Measurements from ENCODE around the gene RSRC1.
"Not testable (repeated sequence)": the region's sequence is repeated elsewhere in the genome, so short reads cannot be mapped to it uniquely, and the experiment has no call there.

Gene RSRC1

DNA sequence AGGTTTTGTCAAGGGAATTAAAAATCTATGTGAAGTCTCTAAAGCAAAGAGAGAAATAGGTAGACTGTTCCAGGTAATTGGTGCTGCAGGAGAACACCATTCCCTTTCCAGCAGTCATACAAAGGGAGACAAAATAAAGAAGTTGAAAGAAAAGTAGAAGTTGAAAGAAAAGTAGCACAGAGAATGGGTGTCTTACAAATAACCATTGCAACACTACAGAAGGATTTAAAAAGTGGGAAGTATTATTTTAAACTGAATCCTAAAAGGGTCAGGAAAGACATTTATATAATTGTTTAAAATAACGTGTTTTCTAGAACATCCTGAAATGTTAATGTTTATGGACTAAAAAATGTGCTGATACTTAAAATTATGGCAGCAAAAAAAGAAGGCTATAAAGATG is 223.8 kb downstream of the RSRC1 start:
- DNase-seq, result no peak

DNA sequence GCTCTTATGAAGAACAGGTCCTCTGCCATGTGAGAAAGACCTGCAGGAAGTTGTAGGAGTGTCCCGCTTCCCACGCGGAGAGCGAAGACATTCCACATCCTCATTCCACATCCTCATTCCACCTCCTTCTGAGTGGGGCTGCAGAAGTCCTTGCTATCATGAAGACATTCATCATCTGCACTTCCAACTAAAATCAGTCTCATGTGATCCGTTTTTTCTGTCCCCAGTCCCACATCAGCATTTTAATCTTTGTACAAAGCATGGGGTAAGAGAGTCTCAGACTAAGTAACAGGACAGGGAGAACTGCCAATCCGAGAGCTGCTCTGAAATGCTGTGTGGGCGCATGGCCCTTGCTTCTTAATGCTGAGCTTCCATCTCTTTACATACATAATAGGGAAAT is 227.2 kb downstream of the RSRC1 start:
- DNase-seq, result no peak

DNA sequence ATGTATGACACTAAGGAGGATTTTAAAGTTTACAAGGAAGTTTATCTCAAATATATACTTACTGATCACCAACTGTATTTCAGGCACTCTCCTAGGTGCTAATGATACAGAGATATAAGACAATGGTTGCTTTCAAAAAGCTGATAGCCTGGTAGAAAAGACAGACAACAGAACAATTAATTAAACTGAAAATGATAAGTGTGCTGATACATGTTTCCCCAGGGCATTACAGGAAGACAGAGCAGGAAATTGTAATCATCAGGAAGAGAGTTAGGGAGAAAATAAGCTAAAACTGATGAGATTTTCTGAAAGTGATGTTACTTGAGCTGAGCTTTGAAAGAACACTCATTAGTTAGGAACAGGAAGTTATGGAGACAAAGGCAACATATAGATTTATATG is 229.7 kb downstream of the RSRC1 start:
- DNase-seq, result no peak

DNA sequence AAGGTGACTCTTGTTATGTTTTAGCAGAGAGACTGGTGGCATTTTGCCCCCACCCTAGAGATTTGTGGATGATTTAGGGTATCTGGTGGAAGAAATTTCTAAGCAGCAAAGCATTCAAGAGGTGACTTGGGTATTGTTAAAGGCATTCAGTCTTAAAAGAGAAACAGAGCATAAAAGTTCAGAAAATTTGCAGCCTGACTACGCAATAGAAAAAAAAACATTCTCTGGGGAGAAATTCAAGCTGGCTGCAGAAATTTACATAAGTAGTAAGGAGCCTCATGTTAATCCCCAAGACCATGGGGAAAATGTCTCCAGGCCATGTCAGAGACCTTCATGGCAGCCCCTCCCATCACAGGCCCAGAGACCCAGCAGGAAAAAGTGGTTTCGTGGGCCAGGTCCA is 231.1 kb downstream of the RSRC1 start:
- not testable (repeated sequence) for DNase-seq

DNA sequence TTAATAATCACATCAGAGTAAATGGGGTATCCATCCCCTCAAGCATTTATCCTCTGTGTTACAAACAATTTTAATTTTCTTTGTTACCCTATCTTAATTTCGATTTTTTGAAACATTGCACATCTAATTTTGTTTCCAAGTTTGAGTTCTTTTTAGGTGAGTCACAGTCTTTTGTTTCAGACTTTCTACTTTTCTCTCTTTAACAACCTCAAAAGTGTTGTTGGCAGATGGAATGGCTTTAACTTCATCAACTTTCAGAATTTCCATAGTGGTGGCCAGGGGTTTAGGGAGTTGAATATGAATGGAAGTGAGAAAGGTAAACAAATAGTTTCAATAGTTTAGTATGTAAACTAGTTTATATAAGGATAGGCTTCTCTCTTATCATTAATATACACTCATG is 238.1 kb downstream of the RSRC1 start:
- DNase-seq, result no peak

DNA sequence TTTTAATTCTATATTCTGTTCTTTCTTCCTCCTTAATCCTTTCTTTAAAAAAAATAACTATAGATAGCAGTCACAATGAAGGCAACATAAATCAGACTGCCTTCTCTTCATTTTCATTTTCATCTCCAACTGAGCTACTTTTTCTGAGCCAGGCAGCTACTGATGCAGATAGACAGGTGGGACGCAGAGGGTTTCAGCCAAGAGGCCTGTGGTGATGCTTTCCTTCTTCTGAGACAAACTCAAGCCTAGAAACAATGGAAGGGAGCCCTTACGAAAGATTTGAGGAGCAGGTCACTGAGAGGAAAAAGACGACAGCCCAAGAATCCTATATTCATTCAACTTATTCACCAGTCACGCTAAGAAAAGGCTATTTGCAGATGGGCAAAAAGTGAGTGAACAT is 241.1 kb downstream of the RSRC1 start:
- no peak for DNase-seq

DNA sequence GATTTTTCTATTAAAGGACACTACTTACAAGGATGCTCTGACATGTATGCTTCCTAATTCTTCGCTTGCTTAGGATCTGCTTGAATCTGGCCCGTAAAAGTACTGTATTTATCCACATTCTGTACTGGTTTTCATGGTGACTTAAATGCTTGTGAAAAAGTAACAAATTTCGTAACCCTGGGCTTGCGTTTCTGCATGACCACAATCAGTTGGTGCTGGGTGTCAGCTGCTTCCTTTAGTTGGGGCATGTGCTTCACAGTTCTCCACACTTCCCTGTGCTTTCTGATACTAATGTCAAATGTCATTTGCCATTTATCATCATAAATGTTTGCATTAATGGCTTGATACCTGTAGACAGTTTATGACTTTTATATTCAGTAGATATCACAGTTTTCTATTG is 242.7 kb downstream of the RSRC1 start:
- DNase-seq, result no peak

DNA sequence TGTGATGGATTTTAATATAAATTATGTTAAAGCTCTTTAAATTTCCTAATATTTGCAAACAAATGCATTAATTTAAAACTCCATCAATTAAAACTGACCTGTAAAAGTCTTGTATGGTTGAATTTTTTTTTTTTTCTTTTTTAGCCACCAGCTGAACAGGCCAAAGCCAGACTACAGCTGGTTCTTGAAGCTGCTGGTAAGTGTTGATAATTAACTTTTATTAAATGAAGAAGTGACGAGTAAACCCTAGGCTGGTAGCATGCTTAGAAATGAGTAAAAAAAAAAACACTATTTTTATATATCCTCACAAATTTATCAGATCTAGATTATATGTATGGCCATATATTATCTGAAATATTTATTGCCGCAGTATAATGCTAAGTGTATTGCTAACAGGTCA is 244.8 kb downstream of the RSRC1 start:
- DNase-seq, result no peak

DNA sequence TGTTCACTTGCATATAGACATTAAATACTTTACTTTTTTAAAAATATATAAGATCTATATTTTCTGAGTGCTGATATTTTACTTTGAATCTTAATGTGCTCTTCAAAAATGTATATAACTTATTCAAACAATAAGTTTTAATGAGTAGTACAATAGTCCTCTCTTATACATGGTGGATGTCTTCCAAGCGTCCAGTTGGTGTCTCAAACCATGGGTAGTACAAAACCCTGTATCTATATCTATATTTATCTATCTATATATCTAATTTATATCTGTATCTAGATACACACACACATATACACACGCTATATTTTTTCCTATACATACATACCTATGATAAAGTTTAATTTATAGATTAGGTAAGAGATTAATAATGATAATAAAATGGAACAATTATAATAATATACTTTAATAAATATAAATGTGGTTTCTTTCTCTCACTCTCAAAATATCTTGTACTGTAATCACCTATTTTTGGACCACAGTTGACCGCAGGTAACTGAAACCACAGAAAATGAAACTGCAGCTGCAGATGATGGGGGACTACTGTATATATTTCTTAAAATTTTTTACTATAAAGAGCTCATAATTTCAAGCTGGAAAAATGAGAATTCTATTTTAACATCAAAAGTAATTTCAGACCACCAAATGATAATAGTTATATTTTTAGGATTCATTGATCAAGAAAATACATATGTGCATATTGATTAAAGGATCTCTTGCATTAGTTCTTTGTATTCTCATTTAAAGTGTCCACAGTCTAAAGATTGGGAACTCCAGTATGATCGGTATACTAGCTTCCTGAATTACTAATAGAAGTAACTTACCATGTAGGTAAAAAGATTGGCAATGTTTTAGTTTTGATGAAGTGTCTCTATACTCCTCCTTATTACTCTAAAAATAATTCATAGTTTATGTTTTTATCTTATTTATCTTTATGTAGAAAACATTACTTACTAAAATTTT is 246.0 kb downstream of the RSRC1 start:
- DNase-seq, result no peak

DNA sequence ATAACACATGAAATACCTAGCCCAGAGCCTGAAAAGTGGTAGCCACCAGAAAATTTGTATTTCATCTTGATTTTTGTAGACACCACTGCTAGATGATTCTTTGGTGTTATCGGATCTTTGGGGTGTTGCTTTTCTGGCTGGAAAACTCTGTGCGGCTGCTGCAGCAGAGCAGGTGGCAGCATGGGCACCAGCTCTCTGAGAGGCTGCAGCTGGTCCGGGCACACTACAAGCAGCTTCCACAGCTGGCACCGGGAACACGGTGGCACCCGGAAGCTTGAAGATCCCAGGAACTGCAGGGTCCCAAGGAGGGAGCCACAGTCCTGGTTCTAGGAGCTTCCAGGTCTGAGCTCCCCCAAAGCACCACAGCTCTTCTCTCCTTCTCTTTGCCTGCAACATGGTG is 249.4 kb downstream of the RSRC1 start:
- DNase-seq, result no peak

DNA sequence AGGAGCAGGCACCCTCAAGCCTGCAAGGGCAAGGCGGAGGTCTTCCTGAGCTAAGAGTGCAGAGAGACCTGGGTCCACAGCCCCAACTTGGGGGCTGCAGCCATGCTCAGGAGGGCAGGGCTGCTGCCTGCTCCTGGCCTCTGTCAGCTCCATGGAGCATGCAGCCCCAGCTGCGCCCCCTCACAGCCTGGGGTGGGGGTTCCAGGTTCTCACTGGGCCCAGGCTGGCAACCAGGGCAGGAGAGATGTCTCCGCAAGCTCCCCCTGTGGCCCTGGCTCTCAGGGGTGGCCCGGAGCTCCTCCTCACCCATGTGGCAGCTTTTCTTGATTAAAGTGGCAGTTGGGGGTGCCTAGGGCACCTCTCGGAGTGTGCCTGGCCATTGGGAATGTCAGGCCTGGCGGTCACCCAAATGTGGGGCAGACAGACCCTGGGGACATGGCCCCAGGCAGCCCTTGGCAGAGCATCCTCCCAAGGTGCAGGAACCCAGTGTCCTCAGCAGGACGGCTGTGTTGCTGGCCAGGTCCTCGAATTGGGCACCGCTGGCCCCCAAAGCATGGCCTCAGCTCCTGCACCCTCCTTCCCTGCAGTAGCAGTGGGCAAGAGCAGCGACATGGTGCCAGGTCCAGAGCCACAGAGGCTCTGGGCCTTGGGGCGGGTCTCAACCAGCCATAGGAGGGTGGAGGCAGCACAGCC is 251.0 kb downstream of the RSRC1 start:
- no peak for DNase-seq

DNA sequence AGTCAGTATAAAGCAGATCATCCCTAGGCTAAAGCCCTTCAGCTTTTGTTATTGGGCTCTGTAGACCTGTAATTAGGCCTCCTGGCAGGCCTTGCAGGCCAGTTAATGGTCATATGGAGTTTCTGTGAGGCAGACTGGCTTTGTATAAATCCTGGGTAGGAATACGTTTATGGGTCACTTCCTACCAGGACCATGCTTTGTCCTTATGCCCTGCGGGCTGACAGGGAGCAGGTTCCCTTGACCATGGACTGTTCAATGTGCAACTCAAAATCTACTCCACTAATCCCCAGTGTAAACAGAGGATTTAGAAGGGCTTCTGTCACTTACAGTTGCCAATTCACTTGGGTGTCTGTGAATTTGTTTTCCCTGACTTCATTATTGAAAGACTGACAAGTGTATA is 258.4 kb downstream of the RSRC1 start:
- no peak for DNase-seq

DNA sequence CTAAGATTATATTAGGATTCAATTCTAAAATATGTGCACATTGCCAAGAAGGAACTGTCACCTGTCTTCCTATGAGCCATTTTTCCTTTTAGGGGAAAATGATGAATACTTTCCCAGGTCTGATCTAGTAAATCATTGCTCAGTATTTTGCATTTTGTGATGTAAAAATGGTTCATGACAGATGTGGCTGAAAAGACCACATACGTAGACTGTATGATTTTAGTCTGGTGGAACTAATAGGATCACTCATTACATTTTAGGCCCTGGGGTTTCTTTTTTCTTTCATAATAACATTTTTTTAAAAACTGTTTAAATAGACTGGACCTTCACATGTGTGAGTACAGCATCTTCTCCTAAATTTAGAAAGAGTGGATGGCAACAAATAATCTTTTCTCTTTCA is 259.4 kb downstream of the RSRC1 start:
- DNase-seq, result no peak

DNA sequence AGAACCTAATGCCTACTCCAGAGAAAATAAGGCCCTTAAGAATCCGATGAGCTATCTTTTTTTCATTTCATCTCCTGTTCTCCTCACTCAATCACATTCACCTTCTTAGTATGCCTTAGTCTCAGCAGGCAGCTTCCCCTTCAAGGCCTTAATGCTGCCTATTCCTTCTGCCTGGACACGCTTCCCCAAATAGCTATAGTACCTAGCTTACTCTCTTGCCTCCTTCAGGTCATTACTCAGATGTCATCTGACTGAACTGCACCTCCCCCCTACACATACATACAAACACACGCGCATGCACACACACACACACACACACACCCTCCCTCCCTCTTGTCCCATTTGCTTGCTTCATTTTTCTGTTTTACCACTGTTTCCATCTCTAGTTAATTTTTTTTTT is 269.6 kb downstream of the RSRC1 start:
- DNase-seq, result no peak

DNA sequence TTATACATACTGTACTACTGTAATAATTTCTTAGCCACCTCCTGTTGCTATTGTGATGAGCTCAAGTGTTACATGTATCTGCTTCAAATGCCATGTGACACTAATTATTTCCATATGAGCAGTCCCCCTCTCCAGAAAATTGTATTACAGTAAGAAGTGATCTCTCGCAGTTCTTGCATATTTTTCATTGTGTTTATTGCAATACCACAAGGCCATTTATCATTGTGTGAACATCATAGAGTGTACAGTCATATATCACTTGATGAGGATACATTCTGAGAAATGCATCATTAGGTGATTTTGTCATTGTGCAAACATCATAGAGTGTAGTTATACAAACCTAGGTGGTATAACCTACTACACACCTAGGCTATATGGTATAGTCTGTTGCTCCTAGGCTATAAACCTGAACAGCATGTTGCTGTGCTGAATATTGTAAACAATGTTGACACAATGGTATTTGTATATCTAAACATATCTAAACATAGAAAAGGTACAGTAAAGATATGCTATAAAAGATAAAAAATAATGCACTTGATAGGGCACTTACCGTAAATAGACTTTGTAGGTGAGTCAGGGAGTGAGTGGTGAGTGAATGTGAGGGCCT is 271.5 kb downstream of the RSRC1 start:
- no peak for DNase-seq

DNA sequence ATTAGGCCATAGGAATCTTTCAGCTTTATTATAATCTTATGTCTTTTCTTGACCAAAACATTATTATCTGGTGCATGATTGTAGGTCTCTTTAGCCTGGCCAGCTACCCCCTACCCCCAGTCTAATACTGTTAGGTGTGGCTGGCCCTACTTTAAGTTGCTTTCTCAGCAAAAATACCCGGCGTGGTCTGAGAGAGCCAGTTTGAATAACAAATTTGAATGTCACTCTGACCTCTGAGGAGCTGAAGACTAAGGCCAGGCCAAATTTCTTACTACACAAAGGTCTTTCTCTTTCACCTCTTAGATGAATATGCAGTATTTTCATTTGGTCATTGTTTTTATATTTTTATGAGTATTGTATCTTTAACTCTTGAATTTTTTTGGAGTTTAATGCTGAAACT is 272.6 kb downstream of the RSRC1 start:
- DNase-seq, result no peak

DNA sequence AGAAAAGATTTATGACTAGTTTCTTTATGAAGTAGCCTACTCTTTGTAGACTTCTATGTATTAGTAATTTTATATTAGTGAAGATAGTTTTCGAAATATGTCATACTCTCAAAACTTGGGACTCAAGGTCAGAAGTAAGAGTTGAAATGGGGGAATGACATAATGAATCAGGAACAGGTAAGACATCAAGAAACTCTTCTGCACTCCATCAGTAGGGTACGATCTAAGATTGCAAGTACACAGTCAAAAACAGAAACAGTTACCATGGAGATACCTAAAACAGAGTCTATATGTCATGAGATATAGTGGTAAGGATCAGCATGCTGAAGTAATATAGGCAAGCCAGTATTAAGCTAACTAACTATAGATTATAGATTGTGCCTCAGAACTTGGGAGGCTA is 274.1 kb downstream of the RSRC1 start:
- no peak for DNase-seq

DNA sequence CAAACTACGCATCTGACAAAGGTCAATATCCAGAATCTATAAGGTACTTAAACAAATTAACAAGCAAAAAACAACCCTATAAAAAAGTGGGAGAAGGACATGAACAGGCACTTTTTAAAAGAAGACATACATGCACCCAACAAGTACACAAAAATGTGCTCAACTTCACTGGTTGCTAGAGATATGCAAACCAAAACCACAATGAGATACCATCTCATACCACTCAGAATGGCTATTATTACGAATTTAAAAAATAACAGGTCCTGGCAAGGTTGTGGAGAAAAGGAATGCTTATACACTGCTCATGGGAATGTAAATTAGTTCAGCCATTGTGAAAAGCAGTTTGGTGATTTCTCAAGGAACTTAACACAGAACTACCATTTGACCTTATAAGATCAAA is 285.5 kb downstream of the RSRC1 start:
- DNase-seq, result no peak

DNA sequence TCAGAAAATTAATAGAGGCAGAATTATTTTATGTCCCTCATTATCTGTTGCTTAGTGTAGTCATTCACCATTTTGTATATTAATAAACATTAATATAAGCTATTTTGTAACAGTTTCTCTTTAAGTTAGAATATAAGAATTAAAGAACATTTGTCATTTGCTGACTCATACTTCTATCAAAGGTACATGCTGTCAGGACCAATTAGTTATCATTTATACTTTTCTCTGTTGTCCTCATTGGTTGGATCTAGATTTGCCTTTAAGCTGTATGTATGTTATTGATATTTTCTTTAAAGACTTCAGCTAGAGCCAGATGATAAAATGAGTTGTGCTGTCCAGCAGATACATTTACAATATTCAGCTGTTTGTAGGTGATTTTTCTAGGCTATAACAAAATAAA is 292.7 kb downstream of the RSRC1 start:
- DNase-seq, result no peak

DNA sequence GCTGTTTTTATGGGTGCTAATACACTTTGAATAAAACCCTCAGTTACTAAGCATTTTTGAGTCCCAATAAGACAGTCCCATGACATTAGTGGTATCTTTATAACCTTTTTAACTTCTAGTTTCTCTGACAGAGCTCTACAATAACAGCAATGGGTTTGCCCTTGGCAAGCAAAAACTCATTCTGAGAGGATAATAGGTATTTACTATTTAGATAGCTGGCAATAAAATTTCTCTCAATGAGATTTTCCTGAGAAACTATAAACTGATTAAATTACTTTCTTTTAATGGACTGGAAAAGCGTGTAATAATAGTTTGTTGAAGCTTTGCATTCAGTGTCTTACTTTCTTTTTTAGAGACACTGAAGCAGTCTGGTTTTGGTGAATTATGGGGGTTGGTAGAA is 293.1 kb downstream of the RSRC1 start:
- no peak for DNase-seq

DNA sequence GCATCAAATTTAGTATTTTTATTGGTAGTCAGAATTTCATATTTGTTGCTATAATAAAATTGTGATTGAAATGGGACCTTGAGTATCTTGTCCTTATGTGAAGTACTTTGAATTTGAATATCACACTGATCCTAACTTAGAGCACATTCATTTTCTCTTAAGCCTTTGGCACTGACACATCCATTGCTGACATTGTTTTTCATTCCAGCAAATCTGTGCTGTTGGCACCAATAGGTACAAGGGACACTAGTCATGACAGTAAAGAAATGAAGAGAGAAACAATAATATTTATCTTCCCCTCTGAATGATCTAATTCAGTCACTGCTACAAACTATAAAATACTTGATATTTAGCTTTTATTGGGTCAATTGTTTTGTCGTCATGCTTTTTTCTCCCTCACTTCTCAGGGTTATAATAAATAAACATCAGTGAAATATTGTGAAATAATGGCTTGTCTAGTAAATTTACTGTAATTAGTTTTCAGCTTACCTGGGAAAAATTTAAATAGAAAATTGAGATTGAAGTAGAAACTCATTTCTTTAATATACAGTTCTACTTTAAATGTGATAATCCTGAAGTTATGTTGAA is 294.3 kb downstream of the RSRC1 start:
- DNase-seq, result no peak

DNA sequence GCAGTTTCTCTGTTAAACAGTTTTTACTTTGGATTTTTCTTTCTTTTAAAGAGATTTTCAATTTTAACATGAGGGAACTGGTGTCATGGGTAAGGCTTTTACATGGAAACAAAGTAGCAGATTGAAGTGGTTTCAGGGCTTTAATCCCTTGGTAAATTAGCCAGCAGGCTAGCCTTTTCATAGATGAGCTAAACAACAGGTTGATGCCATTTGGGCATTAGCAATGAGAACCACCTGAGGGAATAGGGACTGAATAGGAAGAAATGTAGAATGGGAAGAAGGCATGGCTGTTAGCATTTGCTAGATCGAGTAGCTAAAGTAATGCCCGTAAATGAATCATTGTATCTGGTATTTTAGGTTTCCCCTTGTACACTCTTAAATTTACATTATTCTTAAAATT is 295.6 kb downstream of the RSRC1 start:
- DNase-seq, result no peak

DNA sequence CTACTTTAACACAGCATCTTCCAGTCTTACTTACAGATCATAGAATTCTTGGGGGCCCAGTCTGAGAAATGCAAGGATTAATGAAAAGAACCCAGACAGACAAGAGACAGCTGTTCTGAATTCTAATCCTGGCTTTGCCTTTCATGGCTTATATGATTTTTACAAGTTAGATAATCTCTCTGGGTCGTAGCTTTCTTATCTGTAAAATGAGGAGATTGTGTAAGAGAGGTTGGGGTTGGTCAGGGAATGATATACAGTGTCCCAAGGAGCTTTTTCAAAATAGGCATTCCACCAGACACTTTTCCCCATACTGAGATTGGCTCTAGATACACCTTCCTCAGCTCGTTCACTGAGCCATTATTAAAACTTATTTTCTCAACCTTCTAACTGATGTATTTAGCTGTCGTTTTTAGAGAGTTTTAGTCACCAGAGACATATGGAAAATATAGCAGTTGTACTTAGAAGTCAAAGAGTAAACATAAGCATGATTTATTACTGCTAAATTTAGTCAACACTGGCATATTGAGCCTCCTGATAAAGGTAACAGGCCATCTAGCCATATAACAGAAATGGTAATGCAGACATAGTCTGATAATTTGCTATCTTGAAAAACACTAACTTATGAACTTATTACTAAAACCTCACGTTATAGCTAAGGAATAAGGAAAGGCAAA is 298.1 kb downstream of the RSRC1 start:
- DNase-seq, result no peak
